Upper lobe of right lung (tissue), 1 donor: Measurements from ENCODE around the gene PEX16. TPM values are rescaled to one million over a fixed set of nuclear protein-coding genes. Genes with fewer than 3 reads are reported as not detected.

Source experiments
- ATAC-seq: fragments of 200-7000 bp; cut with Tn5 transposase; one replicate; pipeline ENCODE4 v1.9.1; 2020; ENCODE audit warnings: mild to moderate bottlenecking, moderate library complexity
- DNase-seq: peaks from one replicate; pipeline ENCODE4 v3.0.0-alpha.2; 2020
- H3K27ac ChIP-seq: fragments of 200-600 bp; one replicate; pipeline ENCODE4 v1.8.0; 2022
- H3K27me3 ChIP-seq: fragments of 200-600 bp; one replicate; pipeline ENCODE4 v1.8.0; 2022; ENCODE audit warnings: mild to moderate bottlenecking
- H3K36me3 ChIP-seq: fragments of 200-600 bp; one replicate; pipeline ENCODE4 v1.8.0; 2022
- H3K4me1 ChIP-seq: fragments of 200-600 bp; one replicate; pipeline ENCODE4 v1.8.0; 2022
- H3K4me3 ChIP-seq: fragments of 200-600 bp; one replicate; pipeline ENCODE4 v1.8.0; 2022; ENCODE audit warnings: mild to moderate bottlenecking
- H3K9me3 ChIP-seq: fragments of 200-600 bp; one replicate; pipeline ENCODE4 v1.8.0; 2022
- intact Hi-C: fragments of 100-400 bp; cut with DNase I; formaldehyde crosslinking; loops from one replicate; pipeline ENCODE4 v1.11.0; 2022
- total RNA-seq: library from RNA; stranded (reverse); fragmentation: NEBNext Ultra II Directional; extraction: Animal tissue kit (Norgen Biotek cat#: 25700); gene quantifications from one replicate; pipeline ENCODE4 v1.2.1, GENCODE V29; 2021
- TF ChIP-seq, protein P1 (sequence below): fragments of 200-600 bp; IDR thresholded peaks from one replicate; pipeline ENCODE4 v1.8.0; 2022; ENCODE audit warnings: antibody characterized with exemption
- donor health status: DM: no; HTN: yes; CAD: no; lungs with severe emphysema.

Gene PEX16
- total RNA-seq, 1 donor from 2014 or later: 27.6 TPM

DNA sequence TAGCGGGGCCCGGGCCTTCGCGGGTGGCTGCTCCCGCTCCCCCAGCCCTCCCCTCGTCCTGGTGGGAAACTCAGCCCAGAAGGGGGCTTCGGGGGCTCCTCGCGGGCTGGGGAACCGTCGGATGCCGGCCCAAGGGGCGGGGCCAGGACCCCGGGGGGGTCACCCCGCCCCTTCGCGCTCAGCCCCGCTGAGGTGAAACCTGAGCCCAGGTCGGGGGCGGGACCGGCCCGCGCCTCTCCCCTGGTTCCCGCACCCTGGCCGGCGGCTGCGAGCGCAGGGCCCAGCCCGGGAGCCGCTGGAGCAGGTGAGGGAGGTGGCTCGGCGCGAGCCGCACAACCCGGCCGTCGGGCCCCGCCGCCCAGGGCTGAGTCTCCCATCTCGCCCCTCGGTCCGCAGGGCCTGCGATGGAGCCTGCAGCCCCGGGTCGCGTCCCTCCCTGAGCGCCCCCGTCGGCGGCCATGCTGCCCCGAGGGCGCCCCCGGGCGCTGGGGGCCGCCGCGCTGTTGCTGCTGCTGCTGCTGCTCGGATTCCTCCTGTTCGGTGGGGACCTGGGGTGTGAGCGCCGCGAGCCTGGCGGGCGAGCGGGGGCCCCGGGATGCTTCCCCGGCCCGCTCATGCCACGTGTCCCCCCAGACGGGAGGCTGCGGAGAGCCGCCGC, 4.9 kb upstream of the PEX16 start, which contains the start of gene LARGE2:
Gene LARGE2 (plus strand): TSS at position 232 of the 658 bp plus-strand sequence. CDS start 227 bp downstream, at position 459.
- intact Hi-C loops: no loop called here
- DNase-seq (peak; percentile 91), ATAC-seq (peak; percentile 65)
- Histone ChIP-seq H3K27me3 (peaks cover 19% of the 10 kb centered on the region), H3K9me3 (no peaks in the 10 kb centered on the region), H3K36me3 (no peaks in the 10 kb centered on the region), H3K4me3 (peak within 1 kb of the TSS; percentile 47), H3K27ac (peak within 1 kb of the TSS; percentile 84), H3K4me1 (peaks cover 11% of the 10 kb centered on the region)
- TF ChIP-seq, protein P1, sequence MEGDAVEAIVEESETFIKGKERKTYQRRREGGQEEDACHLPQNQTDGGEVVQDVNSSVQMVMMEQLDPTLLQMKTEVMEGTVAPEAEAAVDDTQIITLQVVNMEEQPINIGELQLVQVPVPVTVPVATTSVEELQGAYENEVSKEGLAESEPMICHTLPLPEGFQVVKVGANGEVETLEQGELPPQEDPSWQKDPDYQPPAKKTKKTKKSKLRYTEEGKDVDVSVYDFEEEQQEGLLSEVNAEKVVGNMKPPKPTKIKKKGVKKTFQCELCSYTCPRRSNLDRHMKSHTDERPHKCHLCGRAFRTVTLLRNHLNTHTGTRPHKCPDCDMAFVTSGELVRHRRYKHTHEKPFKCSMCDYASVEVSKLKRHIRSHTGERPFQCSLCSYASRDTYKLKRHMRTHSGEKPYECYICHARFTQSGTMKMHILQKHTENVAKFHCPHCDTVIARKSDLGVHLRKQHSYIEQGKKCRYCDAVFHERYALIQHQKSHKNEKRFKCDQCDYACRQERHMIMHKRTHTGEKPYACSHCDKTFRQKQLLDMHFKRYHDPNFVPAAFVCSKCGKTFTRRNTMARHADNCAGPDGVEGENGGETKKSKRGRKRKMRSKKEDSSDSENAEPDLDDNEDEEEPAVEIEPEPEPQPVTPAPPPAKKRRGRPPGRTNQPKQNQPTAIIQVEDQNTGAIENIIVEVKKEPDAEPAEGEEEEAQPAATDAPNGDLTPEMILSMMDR: no peak

DNA sequence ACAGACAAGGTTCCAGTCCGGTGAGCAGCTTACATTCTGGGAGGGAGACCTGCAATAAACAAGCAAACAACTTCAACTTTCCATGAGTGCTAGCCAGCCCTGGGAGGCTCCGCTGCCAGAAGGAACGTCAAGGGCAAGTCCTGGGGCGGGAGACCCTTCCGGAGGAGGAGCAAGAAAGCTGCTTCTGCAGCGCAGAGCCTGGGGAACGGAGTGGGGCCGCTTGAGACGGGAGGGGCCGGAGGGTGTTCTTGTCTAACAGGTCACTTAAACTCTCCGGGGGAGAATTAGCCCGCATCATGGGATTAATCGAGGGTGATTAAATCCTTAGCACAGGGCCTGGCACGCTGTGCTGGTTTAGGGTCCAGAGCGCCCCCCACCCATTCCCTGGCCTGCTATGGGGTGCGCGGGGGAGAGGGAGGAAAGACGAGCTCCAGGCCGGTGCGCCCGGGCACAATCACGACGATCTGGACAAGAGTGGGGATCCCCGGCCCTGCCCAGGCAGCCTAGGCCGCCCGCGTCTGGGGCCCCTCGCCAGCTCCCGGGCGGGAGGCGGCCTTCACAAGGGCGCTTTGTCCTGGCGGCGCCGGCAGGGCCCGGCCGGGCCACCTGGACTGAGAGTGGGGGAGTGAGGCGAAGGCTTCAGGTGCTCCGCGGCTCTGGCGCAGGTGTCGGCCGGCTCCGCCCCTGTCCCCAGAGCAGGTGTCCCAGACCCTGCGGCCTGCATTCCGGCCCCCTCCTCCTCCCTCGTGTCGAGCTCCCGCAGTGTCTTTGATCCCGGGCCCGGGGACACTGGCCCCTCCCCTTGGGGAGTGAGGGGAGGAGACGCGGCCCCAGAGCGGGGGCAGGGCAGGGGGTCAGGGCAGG, 4.1 kb upstream of the PEX16 start:
- TF ChIP-seq, protein P1: no peak
- H3K27ac ChIP-seq: peak overlapping the region; percentile 84
- H3K4me3 ChIP-seq: peak overlapping the region; percentile 47
- DNase-seq: peak; percentile 91
- ATAC-seq: peak; percentile 66
- no peaks in the 10 kb centered on the region for H3K36me3 ChIP-seq
- intact Hi-C loops: no loop called here
- peaks cover 19% of the 10 kb centered on the region for H3K27me3 ChIP-seq
- H3K9me3 ChIP-seq: no peaks in the 10 kb centered on the region
- peaks cover 15% of the 10 kb centered on the region for H3K4me1 ChIP-seq

DNA sequence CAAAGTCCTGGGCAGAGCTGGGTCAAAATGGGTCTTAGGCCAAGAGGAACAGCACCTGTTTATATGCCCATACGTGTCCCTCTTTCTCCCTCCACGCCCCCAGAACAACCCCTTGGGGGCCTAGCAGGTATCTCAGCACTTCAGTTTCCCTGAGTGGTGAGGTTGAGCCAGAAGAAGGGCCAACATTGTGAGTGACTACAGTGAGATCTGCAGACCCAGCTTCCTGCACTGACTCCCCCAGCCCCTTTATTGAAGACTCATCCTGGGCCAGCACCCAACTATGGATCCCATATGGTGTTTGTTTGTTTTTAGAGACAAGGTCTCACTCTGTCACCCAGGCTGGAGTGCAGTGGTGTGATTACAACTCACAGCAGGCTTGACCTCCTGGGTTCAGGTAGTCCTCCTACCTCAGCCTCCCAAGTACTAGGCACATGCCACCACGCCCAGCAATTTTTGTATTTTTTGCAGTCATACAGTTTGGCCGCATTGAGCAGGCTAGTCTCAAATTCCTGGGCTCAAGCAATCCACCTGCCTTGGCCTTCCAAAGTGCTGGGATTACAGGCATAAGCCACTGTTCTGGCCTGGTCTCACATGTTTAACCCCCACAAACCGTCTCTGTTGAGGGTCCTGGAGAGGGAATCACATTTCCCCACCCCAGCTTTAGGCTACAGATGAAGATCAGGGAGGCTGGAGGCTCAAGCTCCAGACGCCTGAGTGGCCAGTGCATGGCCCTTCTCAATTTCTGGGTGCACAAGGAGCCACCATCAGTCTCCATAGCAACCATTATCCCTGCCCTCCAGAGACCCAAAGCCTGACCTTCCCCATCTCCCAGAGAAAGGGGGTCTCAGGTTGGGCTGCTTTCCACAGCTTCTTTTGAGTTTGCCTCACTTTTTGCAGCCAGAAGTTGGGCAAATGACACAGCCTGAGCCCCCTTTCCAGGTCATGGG, 3.1 kb upstream of the PEX16 start:
- TF ChIP-seq, protein P1: no peak
- H3K9me3 ChIP-seq: no peaks in the 10 kb centered on the region
- peak overlapping the region; percentile 84 for H3K27ac ChIP-seq
- intact Hi-C loops: no loop called here
- no peak overlapping the region for H3K4me3 ChIP-seq
- peak; percentile 27 for DNase-seq
- H3K4me1 ChIP-seq: peaks cover 20% of the 10 kb centered on the region
- H3K27me3 ChIP-seq: peaks cover 19% of the 10 kb centered on the region
- H3K36me3 ChIP-seq: peaks cover 3% of the 10 kb centered on the region
- no peak for ATAC-seq

DNA sequence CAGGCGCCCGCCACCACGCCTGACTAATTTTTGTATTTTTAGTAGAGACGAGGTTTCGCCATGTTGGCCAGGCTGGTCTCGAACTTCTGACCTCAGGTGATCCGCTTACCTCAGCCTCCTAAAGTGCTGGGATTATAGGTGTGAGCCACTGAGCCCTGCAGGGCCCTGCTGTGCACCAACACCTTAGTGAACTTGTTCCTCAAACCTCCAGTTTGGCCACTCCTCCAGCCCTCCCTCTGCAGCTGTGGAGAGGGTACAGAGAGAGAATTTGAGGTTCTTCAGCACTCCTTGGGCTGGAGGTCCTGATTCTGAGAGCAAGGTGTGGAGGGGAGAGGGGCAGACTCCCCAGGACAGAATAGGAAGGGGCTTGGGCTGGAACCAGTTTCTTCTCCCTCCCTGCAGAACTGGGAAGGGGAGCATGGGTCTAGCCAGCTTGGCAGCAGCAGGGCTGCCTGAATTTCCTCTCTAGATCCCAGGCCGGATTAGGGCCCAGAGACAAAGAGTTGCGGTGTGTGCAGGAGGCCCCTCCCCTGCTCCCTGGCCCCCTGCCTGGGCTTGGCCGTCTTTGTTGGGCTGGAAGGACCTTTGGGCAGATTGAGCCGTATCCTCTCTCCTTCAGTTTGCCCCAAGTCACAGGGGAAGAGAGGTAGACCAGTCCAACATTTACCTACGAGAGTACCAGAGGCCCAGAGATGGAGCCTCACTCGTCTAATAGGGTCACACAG, 2.3 kb upstream of the PEX16 start:
- Histone ChIP-seq H3K27me3 (peaks cover 19% of the 10 kb centered on the region), H3K4me1 (peaks cover 20% of the 10 kb centered on the region), H3K36me3 (peaks cover 11% of the 10 kb centered on the region), H3K9me3 (no peaks in the 10 kb centered on the region), H3K27ac (no peak overlapping the region), H3K4me3 (no peak overlapping the region)
- ATAC-seq (no peak), DNase-seq (peak; percentile 48)
- intact Hi-C loops: no loop called here
- TF ChIP-seq, protein P1: no peak
